Measurements from ENCODE around the gene ZNF865. TPM values are rescaled to one million over a fixed set of nuclear protein-coding genes. Genes with fewer than 3 reads are reported as not detected.
A peak's percentile ranks its signal among the peaks of the same experiment; 100 is the strongest.
"Not testable (repeated sequence)": the region's sequence is repeated elsewhere in the genome, so short reads cannot be mapped to it uniquely, and the experiment has no call there.

Gene ZNF865
- total RNA-seq, 1 donor from 2014 or later: 20.3 TPM

DNA sequence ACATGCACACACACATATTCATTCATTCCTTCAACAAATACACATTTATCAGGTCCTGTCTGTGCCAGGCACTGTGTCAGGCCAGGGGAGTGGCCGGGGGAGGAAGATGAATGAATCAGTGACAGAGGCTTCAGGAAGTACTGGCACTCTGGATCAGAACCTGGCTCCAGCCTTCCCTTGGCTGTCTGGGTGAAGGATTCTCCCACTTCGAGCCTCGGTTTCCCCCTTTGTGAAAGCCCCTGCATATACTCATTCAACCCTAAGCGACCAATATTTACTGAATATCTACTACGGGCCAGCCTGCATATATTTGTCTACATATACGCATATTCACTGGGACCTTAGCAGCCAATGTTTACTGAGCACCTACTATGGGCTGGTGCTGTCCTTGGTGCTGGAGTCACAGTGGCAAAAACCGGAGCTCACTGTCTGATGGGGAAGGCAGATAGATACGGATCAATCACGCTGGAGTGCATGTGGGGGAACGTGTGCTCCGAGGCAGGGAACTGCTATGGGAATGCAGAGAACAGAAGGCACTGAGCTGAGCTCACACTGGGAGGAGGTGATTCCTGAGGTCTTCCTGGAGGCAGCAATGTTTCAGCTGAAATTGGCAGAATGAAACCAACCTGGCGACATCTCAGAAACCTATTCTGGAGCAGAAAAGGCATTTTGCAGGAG is 24.2 kb upstream of the ZNF865 start:
- Mint-ChIP-seq H3K27me3 (ENCODE audit: low read depth) (no peaks in the 10 kb centered on the region), H3K4me3 (peak overlapping the region; percentile 93), H3K4me1 (peaks cover 36% of the 10 kb centered on the region), H3K27ac (ENCODE audit: unreplicated experiment) (no peak overlapping the region), H3K36me3 (ENCODE audit: low read depth) (peaks cover 13% of the 10 kb centered on the region), H3K9me3 (no peaks in the 10 kb centered on the region)
- no peak for TF ChIP-seq CTCF (conservative IDR thresholded peaks at IDR 0.05)
- no peak for DNase-seq (ENCODE audit: low read depth, low spot score)

GRCh38 chr19:55581823-55582223 is 23.6 kb upstream of the ZNF865 start:
- H3K27me3 Mint-ChIP-seq (ENCODE audit: low read depth): no peaks in the 10 kb centered on the region
- peaks cover 40% of the 10 kb centered on the region for H3K4me1 Mint-ChIP-seq
- no peak for DNase-seq (ENCODE audit: low read depth, low spot score)
- H3K4me3 Mint-ChIP-seq: peak overlapping the region; percentile 93
- H3K36me3 Mint-ChIP-seq (ENCODE audit: low read depth): peaks cover 11% of the 10 kb centered on the region
- no peaks in the 10 kb centered on the region for H3K9me3 Mint-ChIP-seq
- H3K27ac Mint-ChIP-seq (ENCODE audit: unreplicated experiment): no peak overlapping the region
- TF ChIP-seq CTCF (conservative IDR thresholded peaks at IDR 0.05): no peak

- not testable (repeated sequence) for H3K27ac Mint-ChIP-seq (ENCODE audit: unreplicated experiment); DNase-seq (ENCODE audit: low read depth, low spot score); H3K27me3 Mint-ChIP-seq (ENCODE audit: low read depth); H3K9me3 Mint-ChIP-seq; H3K36me3 Mint-ChIP-seq (ENCODE audit: low read depth)
- peak overlapping the region; percentile 93 for H3K4me3 Mint-ChIP-seq
- peaks cover 42% of the 10 kb centered on the region for H3K4me1 Mint-ChIP-seq
Measured at GRCh38 chr19:55582284-55582683, 23.2 kb upstream of the ZNF865 start.

DNA sequence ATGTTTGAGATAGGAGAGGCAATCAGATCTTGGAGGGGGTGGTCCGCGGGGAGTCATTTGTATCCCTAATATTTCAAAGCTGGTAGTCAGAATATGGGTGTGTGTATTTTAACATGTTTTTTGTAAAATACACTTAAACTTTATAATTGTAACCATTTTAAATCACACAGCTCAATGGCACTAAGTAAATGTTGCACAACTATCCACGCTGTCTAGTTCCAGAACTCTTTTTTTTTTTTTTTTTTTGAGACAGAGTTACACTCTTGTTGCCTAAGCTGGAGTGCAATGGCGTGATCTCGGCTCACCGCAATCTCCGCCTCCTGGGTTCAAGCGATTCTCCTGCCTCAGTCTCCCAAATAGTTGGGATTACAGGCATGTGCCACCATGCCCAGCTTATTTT is 21.6 kb upstream of the ZNF865 start:
- H3K36me3 Mint-ChIP-seq (ENCODE audit: low read depth); H3K27me3 Mint-ChIP-seq (ENCODE audit: low read depth); H3K27ac Mint-ChIP-seq (ENCODE audit: unreplicated experiment); H3K9me3 Mint-ChIP-seq; DNase-seq (ENCODE audit: low read depth, low spot score): not testable (repeated sequence)
- Mint-ChIP-seq H3K4me3 (peak overlapping the region; percentile 47), H3K4me1 (peaks cover 46% of the 10 kb centered on the region)

DNA sequence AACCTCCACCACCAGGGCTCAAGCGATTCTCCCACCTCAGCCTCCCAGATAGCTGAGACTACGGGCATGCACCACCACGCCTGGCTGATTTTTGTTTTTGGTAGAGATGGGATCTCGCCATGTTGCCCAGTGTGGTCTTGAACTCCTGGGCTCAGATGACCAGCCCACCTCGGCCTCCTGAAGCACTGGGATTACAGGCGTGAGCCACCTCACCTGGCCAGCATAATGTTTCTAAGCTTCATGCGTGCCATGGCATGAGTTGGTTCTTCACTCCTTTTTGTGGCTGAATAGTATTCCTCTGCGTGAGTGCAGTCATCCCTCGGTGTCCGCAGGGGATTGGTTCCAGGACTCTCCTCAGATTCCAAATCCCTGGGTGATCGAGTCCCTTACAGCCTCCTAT is 20.6 kb upstream of the ZNF865 start:
- no peak for TF ChIP-seq CTCF (conservative IDR thresholded peaks at IDR 0.05)
- DNase-seq (ENCODE audit: low read depth, low spot score): no peak
- H3K4me3 Mint-ChIP-seq: peak overlapping the region; percentile 96
- no peaks in the 10 kb centered on the region for H3K27me3 Mint-ChIP-seq (ENCODE audit: low read depth)
- no peaks in the 10 kb centered on the region for H3K9me3 Mint-ChIP-seq
- no peak overlapping the region for H3K27ac Mint-ChIP-seq (ENCODE audit: unreplicated experiment)
- peaks cover 2% of the 10 kb centered on the region for H3K36me3 Mint-ChIP-seq (ENCODE audit: low read depth)
- peaks cover 43% of the 10 kb centered on the region for H3K4me1 Mint-ChIP-seq

DNA sequence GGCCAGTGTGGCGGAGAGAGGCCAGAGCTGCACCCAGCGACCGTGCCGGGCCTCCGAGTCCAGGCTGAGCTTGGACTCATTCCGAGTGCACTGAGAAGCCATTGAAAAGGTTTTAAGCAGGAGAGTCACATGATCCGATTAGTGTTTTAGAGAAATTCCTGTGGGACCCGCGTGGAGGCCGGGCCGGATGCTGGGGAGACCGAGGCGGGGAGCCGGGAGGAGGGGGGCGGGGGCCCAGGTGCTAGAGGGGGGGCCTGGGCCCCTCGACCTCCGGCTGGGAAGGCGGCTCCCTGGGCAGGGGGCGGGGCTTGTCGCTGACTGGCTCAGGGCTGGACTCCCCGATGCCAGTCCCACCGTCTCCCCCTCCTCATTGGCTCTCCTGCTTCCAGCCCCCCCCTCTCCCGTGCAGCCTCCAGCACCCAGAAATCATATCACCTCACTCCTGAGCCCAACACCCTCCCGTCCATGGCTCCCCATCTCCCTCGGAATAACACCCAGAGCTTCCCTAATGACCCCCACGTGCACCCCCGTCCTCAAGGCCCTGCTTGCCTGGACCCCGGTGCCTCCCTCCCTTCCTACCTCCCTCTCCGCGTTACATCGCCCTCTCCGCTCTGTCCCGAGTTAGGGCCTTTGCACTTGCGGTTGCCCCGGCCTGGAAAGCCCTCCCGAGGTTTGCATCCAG is 19.6 kb upstream of the ZNF865 start:
- Mint-ChIP-seq H3K36me3 (ENCODE audit: low read depth) (no peaks in the 10 kb centered on the region), H3K27me3 (ENCODE audit: low read depth) (no peaks in the 10 kb centered on the region), H3K9me3 (no peaks in the 10 kb centered on the region), H3K4me1 (peaks cover 41% of the 10 kb centered on the region), H3K27ac (ENCODE audit: unreplicated experiment) (peak overlapping the region; percentile 85), H3K4me3 (peak overlapping the region; percentile 96)
- TF ChIP-seq CTCF (conservative IDR thresholded peaks at IDR 0.05): no peak
- peak; percentile 73 for DNase-seq (ENCODE audit: low read depth, low spot score)
